Mammary epithelial cell (primary cell): ENCODE data around the gene C16orf74.

ENCODE experiments used
- CTCF ChIP-seq, 2 donors: IDR thresholded peaks in 1 of 2; conservative IDR thresholded peaks in 1 of 2; 2 replicates each; pipeline ENCODE4 v1.5.1; 2011 to 2012; ENCODE audit warnings: inconsistent platforms in 2 of 2, low read length in 2 of 2, mild to moderate bottlenecking in 2 of 2, control low read depth in 1 of 2, low read depth in 1 of 2; ENCODE audit not compliant: insufficient read depth in 1 of 2; ENCODE audit errors: extremely low read depth in 1 of 2
- EZH2 ChIP-seq: IDR thresholded peaks from 2 replicates; pipeline ENCODE4 v1.6.1; 2012; ENCODE audit warnings: low read length, inconsistent platforms, borderline replicate concordance

DNA sequence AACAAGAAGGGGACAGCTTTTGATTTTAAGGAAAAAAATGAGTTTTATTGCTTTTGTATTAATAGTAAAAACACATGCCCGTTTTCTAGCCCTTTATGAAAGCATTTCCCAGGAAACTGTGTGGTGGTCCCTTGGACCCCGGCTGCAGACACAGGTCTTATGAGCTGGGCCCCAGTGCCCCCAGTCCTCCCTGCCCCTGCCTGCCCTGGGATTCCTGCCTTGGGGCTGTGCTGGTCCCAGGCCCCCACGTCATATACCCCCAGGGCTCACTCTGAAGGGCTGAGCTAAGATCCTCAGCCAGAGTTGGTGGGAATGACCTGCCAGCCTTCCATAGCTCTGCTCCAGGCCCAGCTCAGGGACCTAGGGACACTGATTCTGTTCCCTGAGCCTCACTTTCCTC, 92.9 kb downstream of the C16orf74 start:
- TF ChIP-seq EZH2 = no peak
- no peak for TF ChIP-seq CTCF (conservative IDR thresholded peaks at IDR 0.05 in 1 of 2, IDR thresholded peaks at IDR 0.05 in 1 of 2; ENCODE audit: extremely low read depth in 1 of 2, insufficient read depth in 1 of 2, low read depth in 1 of 2, low read length in 2 of 2)
